ENCODE measurements around the gene BLM. TPM values are rescaled to one million over a fixed set of nuclear protein-coding genes. Genes with fewer than 3 reads are reported as not detected.

Gene BLM
- 5.0 TPM for polyA plus RNA-seq (2012; ENCODE audit: insufficient read length, low read depth)

DNA sequence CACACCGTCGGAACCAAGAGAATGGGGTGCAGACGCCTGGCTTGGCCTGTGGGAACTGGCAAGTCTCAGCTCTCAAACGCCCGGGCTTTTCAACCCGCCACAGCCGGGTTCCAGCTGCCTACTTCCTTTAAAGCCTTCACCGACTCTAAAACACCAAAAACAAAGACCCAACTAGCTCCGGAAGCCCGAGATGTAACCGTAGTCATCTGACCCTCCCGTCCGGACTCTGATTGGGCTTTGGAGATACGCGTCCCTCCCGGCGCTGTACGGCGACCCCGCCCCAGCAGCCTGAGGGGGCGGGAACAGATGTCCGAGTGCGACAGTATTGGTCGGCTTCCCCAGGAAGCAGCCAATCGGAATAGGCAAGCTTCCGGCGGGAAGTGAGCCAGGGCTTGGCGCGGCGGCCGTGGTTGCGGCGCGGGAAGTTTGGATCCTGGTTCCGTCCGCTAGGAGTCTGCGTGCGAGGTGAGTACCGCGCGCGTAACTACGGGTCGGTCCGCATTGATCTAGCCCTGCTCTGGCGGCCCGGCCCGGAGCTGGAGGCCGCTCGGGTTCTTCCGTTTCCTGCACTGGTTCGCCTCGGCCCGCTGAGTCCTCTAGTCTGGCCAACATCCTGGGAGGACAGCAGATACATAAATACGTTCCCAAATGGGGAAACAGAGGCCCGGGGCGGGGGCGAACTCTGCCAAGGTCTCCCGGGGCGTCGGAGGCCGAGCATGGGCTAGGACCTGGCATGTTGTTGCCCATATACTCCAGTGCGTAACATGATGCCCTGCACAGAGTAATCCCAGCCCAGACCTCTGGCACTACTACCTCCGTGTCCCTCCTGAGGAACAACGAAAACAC lies at the start of gene BLM:
Gene BLM (plus strand): TSS at position 371 of the 846 bp plus-strand sequence. CDS start 30,047 bp downstream, outside the sequence.
- TF ChIP-seq SIN3A (IDR thresholded peaks at IDR 0.05; ENCODE audit: borderline replicate concordance, insufficient read depth, low read length) = peak; percentile 86; the same call in 1 of the 2 replicates
- TF ChIP-seq POLR2AphosphoS5 (IDR thresholded peaks at IDR 0.05; ENCODE audit: low read depth, low read length) = peak; percentile 93
- peak; percentile 84; the same call in 1 of the 2 replicates for TF ChIP-seq TAF1 (IDR thresholded peaks at IDR 0.05; ENCODE audit: borderline replicate concordance, insufficient read depth, low read length)
- peak; percentile 46 for TF ChIP-seq FOXP2 (optimal IDR thresholded peaks at IDR 0.05; ENCODE audit: borderline replicate concordance, extremely low read depth, extremely low read length, insufficient read depth)
- 0 out of 4 replicates have a peak, but pooled peaks of 1 of the 2 experiments have one; percentile 9 for TF ChIP-seq REST (IDR thresholded peaks at IDR 0.05; ENCODE audit: insufficient read depth in 1 of 2, low read depth in 2 of 2, low read length in 2 of 2)

- TF ChIP-seq POLR2AphosphoS5 (IDR thresholded peaks at IDR 0.05; ENCODE audit: low read depth, low read length) (no peak), SIN3A (IDR thresholded peaks at IDR 0.05; ENCODE audit: borderline replicate concordance, insufficient read depth, low read length) (no peak)
These were observed 45.9 kb upstream of the BLM start for GRCh38 chr15:90671216-90671615.

DNA sequence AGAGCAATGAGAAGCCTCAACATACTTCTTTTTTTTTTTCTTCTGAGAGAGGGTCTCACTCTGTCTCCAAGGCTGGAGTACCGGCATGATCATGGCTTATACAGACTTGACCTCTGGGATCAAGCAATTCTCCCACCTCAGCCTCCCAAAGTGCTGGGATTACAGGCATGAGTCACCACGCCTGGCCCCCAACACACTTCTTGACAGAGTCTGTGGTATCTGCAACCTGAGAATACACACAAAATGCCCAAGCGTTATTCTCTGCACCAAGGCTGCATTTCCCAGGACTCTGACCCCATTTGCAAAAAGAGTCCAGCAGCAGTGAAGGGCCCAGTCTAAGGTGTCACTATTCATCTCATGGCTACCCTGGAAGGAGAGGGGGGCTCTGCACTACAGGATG lies 42.7 kb upstream of the BLM start:
- no peak for TF ChIP-seq POLR2AphosphoS5 (IDR thresholded peaks at IDR 0.05; ENCODE audit: low read depth, low read length)
- no peak for TF ChIP-seq FOXP2 (optimal IDR thresholded peaks at IDR 0.05; ENCODE audit: borderline replicate concordance, extremely low read depth, extremely low read length, insufficient read depth)
- TF ChIP-seq TAF1 (IDR thresholded peaks at IDR 0.05; ENCODE audit: borderline replicate concordance, insufficient read depth, low read length) = no peak
- no peak for TF ChIP-seq SIN3A (IDR thresholded peaks at IDR 0.05; ENCODE audit: borderline replicate concordance, insufficient read depth, low read length)
- TF ChIP-seq REST (IDR thresholded peaks at IDR 0.05; ENCODE audit: insufficient read depth in 1 of 2, low read depth in 2 of 2, low read length in 2 of 2) = no peak

- TF ChIP-seq REST (IDR thresholded peaks at IDR 0.05; ENCODE audit: insufficient read depth in 1 of 2, low read depth in 2 of 2, low read length in 2 of 2) (no peak), SIN3A (IDR thresholded peaks at IDR 0.05; ENCODE audit: borderline replicate concordance, insufficient read depth, low read length) (no peak), POLR2AphosphoS5 (IDR thresholded peaks at IDR 0.05; ENCODE audit: low read depth, low read length) (no peak), TAF1 (IDR thresholded peaks at IDR 0.05; ENCODE audit: borderline replicate concordance, insufficient read depth, low read length) (no peak), FOXP2 (optimal IDR thresholded peaks at IDR 0.05; ENCODE audit: borderline replicate concordance, extremely low read depth, extremely low read length, insufficient read depth) (no peak)
These were observed 41.7 kb upstream of the BLM start for GRCh38 chr15:90675464-90675863.

DNA sequence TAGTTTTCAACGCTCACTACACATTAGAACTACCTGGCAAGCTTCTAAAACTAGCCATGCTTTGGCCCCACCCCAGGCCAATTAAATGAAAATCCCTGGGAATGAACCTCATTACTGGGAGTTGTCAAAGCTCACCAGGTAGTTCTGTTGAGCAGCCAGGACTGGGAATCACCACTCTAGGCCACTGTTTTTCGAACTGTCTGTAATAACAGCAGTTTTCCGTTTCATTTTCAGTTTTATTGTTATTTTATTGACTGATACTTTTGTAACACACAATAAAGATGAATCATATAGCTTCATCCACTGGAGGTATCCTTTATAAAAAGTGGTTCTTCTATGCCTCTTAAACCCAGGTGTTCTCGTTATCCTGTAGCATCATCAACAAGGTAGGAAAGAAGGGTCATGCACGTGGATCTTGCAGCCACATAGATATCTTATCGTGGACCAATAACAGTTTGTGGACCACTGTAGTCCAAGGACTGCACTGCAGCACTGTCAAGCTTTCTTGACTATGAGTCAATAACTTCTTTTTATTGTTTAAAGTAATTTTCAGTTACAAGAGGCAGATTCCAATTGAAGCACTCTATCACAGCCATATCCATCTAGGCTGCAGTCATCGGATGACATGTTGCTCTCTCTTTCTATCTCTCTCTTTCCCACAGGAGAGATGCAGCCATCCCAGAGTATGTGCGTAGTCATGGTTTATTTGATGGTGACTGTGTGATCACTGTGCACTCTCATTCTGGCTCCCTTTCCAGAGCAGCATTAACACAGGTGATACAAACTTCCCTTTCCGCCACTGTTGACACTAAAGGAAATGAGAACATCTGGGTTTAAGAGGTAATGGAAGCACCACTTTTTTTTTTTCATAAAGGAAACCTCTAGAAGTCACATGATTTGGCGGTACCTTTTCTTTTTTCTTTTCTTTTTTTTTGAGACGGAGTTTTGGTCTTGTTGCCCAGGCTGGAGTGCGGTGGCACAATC lies 39.0 kb upstream of the BLM start:
- TF ChIP-seq FOXP2 (optimal IDR thresholded peaks at IDR 0.05; ENCODE audit: borderline replicate concordance, extremely low read depth, extremely low read length, insufficient read depth) (no peak), SIN3A (IDR thresholded peaks at IDR 0.05; ENCODE audit: borderline replicate concordance, insufficient read depth, low read length) (no peak), POLR2AphosphoS5 (IDR thresholded peaks at IDR 0.05; ENCODE audit: low read depth, low read length) (no peak), TAF1 (IDR thresholded peaks at IDR 0.05; ENCODE audit: borderline replicate concordance, insufficient read depth, low read length) (no peak), REST (IDR thresholded peaks at IDR 0.05; ENCODE audit: insufficient read depth in 1 of 2, low read depth in 2 of 2, low read length in 2 of 2) (no peak)
